ENCODE measurements around the gene SIM2.

DNA sequence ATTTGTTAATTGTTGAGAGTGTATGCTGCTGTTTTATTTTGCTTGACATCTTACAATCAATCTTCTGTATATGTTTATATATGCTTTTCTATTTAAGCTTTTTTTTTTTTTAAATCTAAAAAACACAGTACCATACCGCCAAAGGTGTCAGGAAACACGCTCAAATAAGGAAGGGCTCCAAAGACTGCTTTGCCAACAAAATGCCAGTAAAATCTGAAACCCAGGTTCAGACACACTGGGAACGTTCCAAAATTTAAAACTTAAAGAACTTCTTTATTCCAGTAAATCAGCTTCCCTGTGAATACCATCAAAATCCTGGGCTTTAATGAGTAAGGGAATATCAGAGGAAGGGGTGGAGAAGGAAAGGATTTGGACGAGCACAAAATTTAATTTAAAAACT is 87.3 kb downstream of the SIM2 start:
- no peak for TF ChIP-seq POLR2AphosphoS5 (IDR thresholded peaks at IDR 0.05)
- TF ChIP-seq POLR2A (IDR thresholded peaks at IDR 0.05; ENCODE audit: low read depth): no peak
- TF ChIP-seq, protein P1, sequence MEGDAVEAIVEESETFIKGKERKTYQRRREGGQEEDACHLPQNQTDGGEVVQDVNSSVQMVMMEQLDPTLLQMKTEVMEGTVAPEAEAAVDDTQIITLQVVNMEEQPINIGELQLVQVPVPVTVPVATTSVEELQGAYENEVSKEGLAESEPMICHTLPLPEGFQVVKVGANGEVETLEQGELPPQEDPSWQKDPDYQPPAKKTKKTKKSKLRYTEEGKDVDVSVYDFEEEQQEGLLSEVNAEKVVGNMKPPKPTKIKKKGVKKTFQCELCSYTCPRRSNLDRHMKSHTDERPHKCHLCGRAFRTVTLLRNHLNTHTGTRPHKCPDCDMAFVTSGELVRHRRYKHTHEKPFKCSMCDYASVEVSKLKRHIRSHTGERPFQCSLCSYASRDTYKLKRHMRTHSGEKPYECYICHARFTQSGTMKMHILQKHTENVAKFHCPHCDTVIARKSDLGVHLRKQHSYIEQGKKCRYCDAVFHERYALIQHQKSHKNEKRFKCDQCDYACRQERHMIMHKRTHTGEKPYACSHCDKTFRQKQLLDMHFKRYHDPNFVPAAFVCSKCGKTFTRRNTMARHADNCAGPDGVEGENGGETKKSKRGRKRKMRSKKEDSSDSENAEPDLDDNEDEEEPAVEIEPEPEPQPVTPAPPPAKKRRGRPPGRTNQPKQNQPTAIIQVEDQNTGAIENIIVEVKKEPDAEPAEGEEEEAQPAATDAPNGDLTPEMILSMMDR (IDR thresholded peaks at IDR 0.05): no peak
- TF ChIP-seq EP300 (IDR thresholded peaks at IDR 0.05): no peak
